Vagina (tissue), 2 donors: ENCODE results near the gene ANO9.

ENCODE experiments used
- POLR2AphosphoS5 ChIP-seq, 2 donors: sonication (generic); formaldehyde crosslinking; IDR thresholded peaks; one replicate each; pipeline ENCODE4 v1.9.0; 2017; ENCODE audit warnings: antibody characterized with exemption in 2 of 2, mild to moderate bottlenecking in 2 of 2, low read depth in 1 of 2; ENCODE audit not compliant: insufficient read depth in 1 of 2
- TF ChIP-seq, protein P1 (sequence below), 3 experiments: fragments of 450-650 bp in 2 of 3; fragments of 200-600 bp in 1 of 3; sonication (generic) in 1 of 3; IDR thresholded peaks; one replicate each; pipeline ENCODE4 v1.5.1; 2017 to 2019; ENCODE audit warnings: antibody characterized with exemption in 3 of 3, mild to moderate bottlenecking in 2 of 3, moderate library complexity in 2 of 3

GRCh38 chr11:415640-416041 lies 26.2 kb downstream of the ANO9 start:
- no peak for TF ChIP-seq POLR2AphosphoS5 (IDR thresholded peaks at IDR 0.05; ENCODE audit: insufficient read depth in 1 of 2, low read depth in 1 of 2)
- TF ChIP-seq, protein P1, sequence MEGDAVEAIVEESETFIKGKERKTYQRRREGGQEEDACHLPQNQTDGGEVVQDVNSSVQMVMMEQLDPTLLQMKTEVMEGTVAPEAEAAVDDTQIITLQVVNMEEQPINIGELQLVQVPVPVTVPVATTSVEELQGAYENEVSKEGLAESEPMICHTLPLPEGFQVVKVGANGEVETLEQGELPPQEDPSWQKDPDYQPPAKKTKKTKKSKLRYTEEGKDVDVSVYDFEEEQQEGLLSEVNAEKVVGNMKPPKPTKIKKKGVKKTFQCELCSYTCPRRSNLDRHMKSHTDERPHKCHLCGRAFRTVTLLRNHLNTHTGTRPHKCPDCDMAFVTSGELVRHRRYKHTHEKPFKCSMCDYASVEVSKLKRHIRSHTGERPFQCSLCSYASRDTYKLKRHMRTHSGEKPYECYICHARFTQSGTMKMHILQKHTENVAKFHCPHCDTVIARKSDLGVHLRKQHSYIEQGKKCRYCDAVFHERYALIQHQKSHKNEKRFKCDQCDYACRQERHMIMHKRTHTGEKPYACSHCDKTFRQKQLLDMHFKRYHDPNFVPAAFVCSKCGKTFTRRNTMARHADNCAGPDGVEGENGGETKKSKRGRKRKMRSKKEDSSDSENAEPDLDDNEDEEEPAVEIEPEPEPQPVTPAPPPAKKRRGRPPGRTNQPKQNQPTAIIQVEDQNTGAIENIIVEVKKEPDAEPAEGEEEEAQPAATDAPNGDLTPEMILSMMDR (IDR thresholded peaks at IDR 0.05), result no peak
